Left renal cortex interstitium (tissue), 4 donors: ENCODE measurements around the gene BCL2. TPM values are rescaled to one million over a fixed set of nuclear protein-coding genes. Genes with fewer than 3 reads are reported as not detected.

Experiments used
- DNase-seq, 4 donors: peaks; one replicate each; pipeline ENCODE4 v3.0.0-alpha.2; 2013; ENCODE audit warnings: low read depth in 4 of 4, low spot score in 2 of 4, missing footprints in 1 of 4
- polyA plus RNA-seq, 4 donors: library from polyadenylated mRNA; unstranded; fragments of 120-200 nt; gene quantifications; one replicate each; pipeline ENCODE4 v1.2.1, GENCODE V29; 2013; ENCODE audit not compliant: insufficient read length in 4 of 4

BCL2 gene
- polyA plus RNA-seq, 4 donors, result 22.1 to 27.1 (median 23.5) TPM

- no peak for DNase-seq
Measured at GRCh38 chr18:63262369-63263335, 56.9 kb downstream of the BCL2 start.

- no peak for DNase-seq
Measured at GRCh38 chr18:63261029-63261428, 58.5 kb downstream of the BCL2 start.

GRCh38 chr18:63260380-63260754 is 59.2 kb downstream of the BCL2 start:
- DNase-seq, result no peak

- DNase-seq, result no peak
Measured at GRCh38 chr18:63259567-63260379, 59.8 kb downstream of the BCL2 start.

GRCh38 chr18:63258749-63259566 is 60.6 kb downstream of the BCL2 start:
- DNase-seq, result no peak

GRCh38 chr18:63257453-63257852 is 62.1 kb downstream of the BCL2 start:
- DNase-seq, result no peak

- no peak for DNase-seq
Measured at GRCh38 chr18:63255435-63255834, 64.1 kb downstream of the BCL2 start.

- no peak for DNase-seq
Measured at GRCh38 chr18:63254716-63255399, 64.7 kb downstream of the BCL2 start.

- no peak for DNase-seq
Measured at GRCh38 chr18:63253428-63254372, 65.9 kb downstream of the BCL2 start.

- DNase-seq, result no peak
Measured at GRCh38 chr18:63253014-63253413, 66.6 kb downstream of the BCL2 start.

- DNase-seq, result no peak
Measured at GRCh38 chr18:63249771-63250170, 69.8 kb downstream of the BCL2 start.

GRCh38 chr18:63247926-63248325 is 71.6 kb downstream of the BCL2 start:
- DNase-seq, result no peak

GRCh38 chr18:63247506-63247905 is 72.1 kb downstream of the BCL2 start:
- DNase-seq, result no peak

GRCh38 chr18:63245600-63245999 is 74.0 kb downstream of the BCL2 start:
- no peak for DNase-seq

GRCh38 chr18:63244607-63245006 is 75.0 kb downstream of the BCL2 start:
- DNase-seq, result no peak

GRCh38 chr18:63241760-63242159 is 77.8 kb downstream of the BCL2 start:
- DNase-seq, result no peak

GRCh38 chr18:63241317-63241712 is 78.3 kb downstream of the BCL2 start:
- DNase-seq, result no peak

- DNase-seq, result no peak
Measured at GRCh38 chr18:63240531-63241316, 78.8 kb downstream of the BCL2 start.
